Coronary artery (tissue), 2 donors: ENCODE data around the gene TNFRSF9.

Experiments
- DNase-seq: peaks from one replicate; pipeline ENCODE4 v3.0.0-alpha.2; 2017; ENCODE audit warnings: low spot score
- H3K27ac ChIP-seq, 2 donors: fragments of 200-600 bp; sonication (generic); one replicate each; pipeline ENCODE4 v1.5.1; 2016 to 2019
- H3K4me3 ChIP-seq: fragments of 200-600 bp; sonication (generic); 2 replicates; pipeline ENCODE4 v1.5.1; 2016; ENCODE audit warnings: mild to moderate bottlenecking, moderate library complexity
- TF ChIP-seq, protein P1 (sequence below): fragments of 200-600 bp; sonication (generic); IDR thresholded peaks from one replicate; pipeline ENCODE4 v1.5.1; 2019; ENCODE audit warnings: antibody characterized with exemption

Gene TNFRSF9

DNA sequence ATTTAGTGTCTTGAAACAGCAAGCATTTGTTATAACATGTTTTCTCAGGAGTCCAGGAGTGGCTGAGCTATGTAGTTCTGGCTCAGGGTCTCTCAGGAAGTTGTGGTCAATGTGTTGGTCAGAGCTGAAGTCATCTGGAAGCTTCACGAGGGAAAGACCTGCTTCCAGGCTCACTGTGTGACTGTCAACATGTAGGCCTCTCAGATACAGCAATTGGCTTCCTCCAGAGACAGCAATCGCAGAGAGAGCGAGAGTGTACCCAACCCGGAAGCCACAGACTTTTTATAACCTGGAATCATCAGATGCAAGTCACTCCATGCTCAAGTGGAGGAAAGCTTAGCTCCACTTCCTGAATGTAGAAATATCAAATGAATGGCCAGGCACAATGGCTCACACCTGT, 40.9 kb downstream of the TNFRSF9 start:
- TF ChIP-seq, protein P1, sequence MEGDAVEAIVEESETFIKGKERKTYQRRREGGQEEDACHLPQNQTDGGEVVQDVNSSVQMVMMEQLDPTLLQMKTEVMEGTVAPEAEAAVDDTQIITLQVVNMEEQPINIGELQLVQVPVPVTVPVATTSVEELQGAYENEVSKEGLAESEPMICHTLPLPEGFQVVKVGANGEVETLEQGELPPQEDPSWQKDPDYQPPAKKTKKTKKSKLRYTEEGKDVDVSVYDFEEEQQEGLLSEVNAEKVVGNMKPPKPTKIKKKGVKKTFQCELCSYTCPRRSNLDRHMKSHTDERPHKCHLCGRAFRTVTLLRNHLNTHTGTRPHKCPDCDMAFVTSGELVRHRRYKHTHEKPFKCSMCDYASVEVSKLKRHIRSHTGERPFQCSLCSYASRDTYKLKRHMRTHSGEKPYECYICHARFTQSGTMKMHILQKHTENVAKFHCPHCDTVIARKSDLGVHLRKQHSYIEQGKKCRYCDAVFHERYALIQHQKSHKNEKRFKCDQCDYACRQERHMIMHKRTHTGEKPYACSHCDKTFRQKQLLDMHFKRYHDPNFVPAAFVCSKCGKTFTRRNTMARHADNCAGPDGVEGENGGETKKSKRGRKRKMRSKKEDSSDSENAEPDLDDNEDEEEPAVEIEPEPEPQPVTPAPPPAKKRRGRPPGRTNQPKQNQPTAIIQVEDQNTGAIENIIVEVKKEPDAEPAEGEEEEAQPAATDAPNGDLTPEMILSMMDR = no peak
- Histone ChIP-seq H3K27ac (no peak overlapping the region), H3K4me3 (no peak overlapping the region)
- DNase-seq = no peak

DNA sequence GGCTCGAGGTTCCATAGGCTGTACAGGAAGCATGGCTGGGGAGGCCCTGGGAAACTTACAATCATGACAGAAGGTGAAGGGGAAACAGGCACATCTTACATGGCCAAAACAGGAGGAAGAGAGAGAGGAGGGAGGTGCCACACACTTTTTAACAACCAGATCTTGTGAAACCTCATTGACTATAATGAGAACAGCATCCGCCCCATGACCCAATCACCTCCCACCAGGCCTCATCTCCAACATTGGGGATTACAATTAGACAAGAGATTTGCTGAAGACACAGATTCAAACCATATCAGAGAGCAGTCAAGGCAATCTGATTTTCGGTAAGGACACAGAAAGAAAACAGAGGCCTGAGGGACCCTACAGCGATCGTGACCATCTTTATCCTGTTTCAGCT, 41.7 kb downstream of the TNFRSF9 start:
- no peak for DNase-seq
- no peak overlapping the region for H3K27ac ChIP-seq
- H3K4me3 ChIP-seq = no peak overlapping the region
- TF ChIP-seq, protein P1 = no peak

DNA sequence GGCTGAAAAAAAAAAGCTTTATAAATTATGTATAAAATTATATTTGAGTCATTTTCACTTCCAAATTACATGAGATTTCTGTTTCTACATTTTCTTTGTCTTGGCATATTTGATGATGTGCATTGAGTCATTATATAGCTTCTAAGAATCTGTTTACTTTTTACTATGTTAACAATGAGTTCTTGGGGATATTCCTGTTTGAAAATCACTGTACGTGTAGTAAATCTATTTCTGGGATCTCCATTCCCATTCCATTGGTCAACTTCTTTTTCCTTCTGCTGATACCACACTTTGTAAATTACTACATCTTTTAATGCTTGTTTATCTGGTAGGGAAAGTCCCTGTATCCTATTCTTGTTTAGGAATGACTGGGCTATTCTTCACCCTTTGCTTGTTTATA, 43.6 kb downstream of the TNFRSF9 start:
- Histone ChIP-seq H3K4me3 (no peak overlapping the region), H3K27ac (no peak overlapping the region)
- no peak for DNase-seq
- TF ChIP-seq, protein P1 = no peak

DNA sequence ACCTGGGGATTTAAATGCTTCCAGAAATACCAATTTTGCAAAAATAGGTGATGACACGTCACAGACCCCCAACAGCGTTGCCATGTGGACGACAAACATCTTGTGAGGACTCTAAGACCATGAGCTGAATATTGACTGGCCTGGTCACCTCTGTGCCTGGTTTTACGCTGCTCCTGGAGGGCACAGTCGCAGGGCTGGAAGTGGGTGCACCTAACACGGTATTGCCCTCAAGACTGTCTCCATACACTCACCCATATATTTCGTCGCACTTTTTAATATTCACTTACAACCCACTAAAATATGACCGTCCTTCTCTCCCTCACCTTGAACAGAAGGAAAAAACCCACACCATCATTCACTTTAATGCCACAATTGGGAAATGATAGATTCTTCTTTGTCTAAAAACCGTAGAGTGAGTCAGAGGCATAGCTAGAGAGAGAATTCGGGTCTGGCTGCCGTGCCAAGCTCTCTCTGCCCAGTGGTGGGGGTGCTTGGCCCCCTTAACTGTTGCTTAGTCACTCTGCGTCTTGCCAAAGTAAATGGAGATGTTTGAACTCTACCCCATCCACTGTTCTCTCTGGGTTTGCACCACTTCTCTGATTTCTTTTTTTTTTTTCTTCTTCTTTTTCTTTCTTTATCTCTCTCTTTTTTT, 47.0 kb downstream of the TNFRSF9 start:
- no peak overlapping the region for H3K4me3 ChIP-seq
- no peak for DNase-seq

DNA sequence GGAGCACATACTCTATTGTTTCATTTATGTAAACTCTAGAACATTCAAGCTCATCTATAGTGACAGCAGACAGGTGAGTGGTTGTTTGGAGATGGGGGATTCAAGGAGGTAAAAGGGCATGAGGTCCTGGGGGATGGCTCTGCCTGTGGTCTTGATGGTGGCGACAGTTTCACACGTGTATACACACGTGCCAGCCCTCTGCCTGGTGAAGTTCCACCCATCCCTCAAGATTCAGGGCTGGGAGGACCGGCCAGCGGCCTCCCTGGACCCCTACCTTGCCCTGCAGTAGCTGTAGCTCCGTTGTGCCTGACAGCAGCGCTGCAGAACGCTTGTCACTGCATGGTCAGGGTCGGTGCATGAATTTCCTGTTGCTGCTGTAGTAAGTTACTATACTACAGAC, 48.8 kb downstream of the TNFRSF9 start:
- Histone ChIP-seq H3K27ac (no peak overlapping the region), H3K4me3 (no peak overlapping the region)
- no peak for DNase-seq
- TF ChIP-seq, protein P1 = no peak

More for the DNA sequence above, 47.0 kb downstream of the TNFRSF9 start:
- TF ChIP-seq, protein P1 = no peak
- H3K27ac ChIP-seq = no peak overlapping the region

DNA sequence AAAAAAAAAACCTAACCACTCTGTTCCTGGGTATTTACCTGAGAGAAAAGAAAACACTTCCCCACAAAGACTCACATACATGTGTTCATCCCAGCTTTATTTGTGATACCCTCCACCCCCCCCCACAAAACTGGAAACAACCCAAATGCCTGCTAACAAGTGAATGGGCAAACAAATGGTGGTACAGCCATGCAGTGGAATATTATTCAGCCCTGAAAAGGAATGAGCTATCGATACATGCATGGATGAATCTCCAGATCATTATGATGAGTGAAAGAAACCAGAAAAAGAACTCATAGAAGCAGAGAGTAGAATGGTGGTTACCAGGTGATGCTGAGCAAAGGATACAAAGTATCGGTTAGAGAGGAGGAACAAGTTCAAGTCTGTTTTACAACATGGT, 49.8 kb downstream of the TNFRSF9 start:
- H3K4me3 ChIP-seq = no peak overlapping the region
- DNase-seq = no peak
- no peak overlapping the region for H3K27ac ChIP-seq
- TF ChIP-seq, protein P1 = no peak

DNA sequence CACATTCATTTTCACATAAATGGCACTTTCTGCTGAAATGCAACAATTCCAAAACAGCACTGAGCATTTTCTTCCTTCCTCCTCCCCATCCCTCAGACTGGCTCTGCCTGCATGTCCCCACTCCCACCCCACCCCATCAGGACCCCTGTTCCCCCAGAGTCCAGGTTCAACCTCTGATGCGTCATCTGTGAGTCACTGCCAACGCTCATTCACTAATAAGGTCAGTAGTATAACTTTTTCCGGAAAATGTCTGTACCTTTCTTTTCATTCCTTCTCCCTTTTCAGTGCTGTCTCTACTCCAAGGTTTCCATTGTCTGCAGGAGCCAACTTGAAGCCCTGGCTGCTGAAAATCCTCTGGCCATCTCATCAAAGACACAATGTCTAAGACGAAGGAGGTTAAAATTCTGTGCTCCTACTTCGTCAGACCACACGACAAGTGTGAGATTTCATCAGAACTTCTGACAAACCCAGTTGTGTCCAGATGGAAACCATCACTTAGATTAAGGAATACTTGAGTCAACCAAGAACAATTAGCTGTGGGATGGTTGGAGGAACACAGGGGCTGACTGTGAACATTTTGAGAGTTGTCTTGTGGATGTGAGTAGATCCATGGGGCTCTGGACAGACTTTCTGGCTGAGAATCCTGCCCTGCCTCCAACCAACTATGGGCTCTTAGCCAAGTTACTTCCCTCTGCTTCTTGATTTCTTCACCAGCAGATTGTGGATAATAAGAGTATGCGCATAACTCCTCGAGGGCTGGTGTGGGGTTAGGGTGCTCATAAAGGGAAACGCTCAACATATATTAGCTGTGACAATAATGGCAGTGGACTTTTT, 52.2 kb downstream of the TNFRSF9 start:
- TF ChIP-seq, protein P1 = no peak
- no peak overlapping the region for H3K27ac ChIP-seq
- no peak for DNase-seq
- H3K4me3 ChIP-seq = no peak overlapping the region
